ENCODE results near the gene CTDNEP1. TPM values are rescaled to one million over a fixed set of nuclear protein-coding genes. Genes with fewer than 3 reads are reported as not detected.

The CTDNEP1 gene
- total and polyA plus RNA-seq, 2 donors (not counting 3 experiments of a cell fraction or from before 2014, with no cell fraction given) = 130 to 143 TPM

DNA sequence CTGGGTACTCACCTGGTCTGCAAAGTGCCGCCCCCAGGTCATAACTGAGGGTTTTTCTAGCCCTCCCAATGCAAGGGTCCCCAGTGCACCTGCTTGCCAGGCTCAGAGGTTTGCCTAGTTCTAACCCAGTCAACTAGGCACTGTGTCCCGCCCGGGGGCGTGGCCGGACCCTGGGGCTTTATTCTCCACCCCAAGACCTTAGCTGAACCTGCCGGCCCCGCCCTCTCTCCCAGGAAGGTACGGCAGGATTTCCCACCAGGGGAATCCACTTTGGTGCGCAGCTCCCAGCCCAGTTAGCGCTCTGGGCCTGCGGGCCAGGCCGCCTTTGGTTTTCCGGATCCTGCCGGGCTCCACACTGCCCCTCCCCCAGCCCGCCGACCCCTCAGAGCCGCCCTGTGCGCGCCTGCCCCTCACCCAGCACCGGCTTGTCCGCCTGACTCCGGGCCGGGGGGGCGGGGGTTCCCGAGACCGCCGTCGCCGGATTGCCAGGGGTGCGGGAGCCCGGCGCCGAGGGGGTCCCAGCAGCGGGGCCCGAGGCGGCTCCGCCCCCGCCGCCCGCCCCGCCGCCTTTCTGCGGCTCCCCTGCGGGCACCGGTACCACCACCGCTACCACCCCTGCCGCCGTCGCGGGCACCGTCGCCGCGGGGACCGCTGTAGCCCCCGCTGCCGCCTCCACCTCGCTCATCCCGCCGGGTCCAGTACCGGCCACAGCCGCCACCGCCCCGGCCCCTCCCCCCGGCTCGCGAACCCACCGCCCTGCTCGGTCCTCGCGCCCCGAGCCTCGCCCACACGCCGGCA, 42.5 kb upstream of the CTDNEP1 start:
- H3K79me2 ChIP-seq (ENCODE audit: control insufficient read depth, insufficient read depth, low read length) = no peaks in the 10 kb centered on the region
- no peaks in the 10 kb centered on the region for H3K9me3 ChIP-seq (replicated peaks; ENCODE audit: control insufficient read depth, insufficient read depth, low read length)
- ChIA-PET POLR2A (no interaction called here), CTCF (interaction anchor here (1.9 kb wide), 1 partner anchor 12 kb away, joined by 4 read pairs; the partner anchor contains the start of gene SLC2A4)
- TF ChIP-seq, protein P1, sequence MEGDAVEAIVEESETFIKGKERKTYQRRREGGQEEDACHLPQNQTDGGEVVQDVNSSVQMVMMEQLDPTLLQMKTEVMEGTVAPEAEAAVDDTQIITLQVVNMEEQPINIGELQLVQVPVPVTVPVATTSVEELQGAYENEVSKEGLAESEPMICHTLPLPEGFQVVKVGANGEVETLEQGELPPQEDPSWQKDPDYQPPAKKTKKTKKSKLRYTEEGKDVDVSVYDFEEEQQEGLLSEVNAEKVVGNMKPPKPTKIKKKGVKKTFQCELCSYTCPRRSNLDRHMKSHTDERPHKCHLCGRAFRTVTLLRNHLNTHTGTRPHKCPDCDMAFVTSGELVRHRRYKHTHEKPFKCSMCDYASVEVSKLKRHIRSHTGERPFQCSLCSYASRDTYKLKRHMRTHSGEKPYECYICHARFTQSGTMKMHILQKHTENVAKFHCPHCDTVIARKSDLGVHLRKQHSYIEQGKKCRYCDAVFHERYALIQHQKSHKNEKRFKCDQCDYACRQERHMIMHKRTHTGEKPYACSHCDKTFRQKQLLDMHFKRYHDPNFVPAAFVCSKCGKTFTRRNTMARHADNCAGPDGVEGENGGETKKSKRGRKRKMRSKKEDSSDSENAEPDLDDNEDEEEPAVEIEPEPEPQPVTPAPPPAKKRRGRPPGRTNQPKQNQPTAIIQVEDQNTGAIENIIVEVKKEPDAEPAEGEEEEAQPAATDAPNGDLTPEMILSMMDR (IDR thresholded peaks at IDR 0.05; ENCODE audit: extremely low read depth in 1 of 2, insufficient read depth in 1 of 2, low read depth in 1 of 2, low read length in 2 of 2) = no peak
- TF ChIP-seq EZH2 (IDR thresholded peaks at IDR 0.05; ENCODE audit: borderline replicate concordance, low read depth, low read length, severe bottlenecking) = peak; percentile 76
- peaks cover 8% of the 10 kb centered on the region for H3K4me1 ChIP-seq (ENCODE audit: control insufficient read depth, extremely low read depth, insufficient read depth, low read length)
- no peak overlapping the region for H3K27ac ChIP-seq (ENCODE audit: insufficient read depth, low read depth, low read length)
- no peaks in the 10 kb centered on the region for H4K20me1 ChIP-seq (replicated peaks; ENCODE audit: control insufficient read depth, extremely low read depth, insufficient read depth, low read length)
- H3K4me3 ChIP-seq (replicated peaks in 1 of 3; ENCODE audit: insufficient read depth in 1 of 3, low read depth in 1 of 3, low read length in 3 of 3) = no peak overlapping the region
- DNase-seq (ENCODE audit: low read depth, low spot score) (no peak), FAIRE-seq (no peak)
- H3K4me2 ChIP-seq (ENCODE audit: insufficient read depth, low read length) = no peak overlapping the region
- H2AFZ ChIP-seq (ENCODE audit: low read depth, low read length) = peak overlapping the region; percentile 44
- no peaks in the 10 kb centered on the region for H3K36me3 ChIP-seq (ENCODE audit: control insufficient read depth in 2 of 2, extremely low read depth in 1 of 2, insufficient read depth in 2 of 2, low read length in 2 of 2)
- no peak overlapping the region for H3K9ac ChIP-seq (replicated peaks; ENCODE audit: extremely low read depth, insufficient read depth, low read length)
- BruUV-seq (replicated peaks) = no TSS peak
- intact Hi-C loops (cut with micrococcal nuclease) (no loop called here), dilution Hi-C loops (cut with MboI; ENCODE audit: extremely low pct_ligation_motif_present, low sequenced_read_pairs) (no loop called here)
- H3K9me1 ChIP-seq (replicated peaks; ENCODE audit: control insufficient read depth, extremely low read depth, insufficient read depth, low read length) = no peaks in the 10 kb centered on the region
- H3K27me3 ChIP-seq (ENCODE audit: control insufficient read depth in 2 of 2, insufficient read depth in 2 of 2, low read length in 2 of 2) = peaks cover 16 to 28% of the 10 kb centered on the region in 2 experiments

DNA sequence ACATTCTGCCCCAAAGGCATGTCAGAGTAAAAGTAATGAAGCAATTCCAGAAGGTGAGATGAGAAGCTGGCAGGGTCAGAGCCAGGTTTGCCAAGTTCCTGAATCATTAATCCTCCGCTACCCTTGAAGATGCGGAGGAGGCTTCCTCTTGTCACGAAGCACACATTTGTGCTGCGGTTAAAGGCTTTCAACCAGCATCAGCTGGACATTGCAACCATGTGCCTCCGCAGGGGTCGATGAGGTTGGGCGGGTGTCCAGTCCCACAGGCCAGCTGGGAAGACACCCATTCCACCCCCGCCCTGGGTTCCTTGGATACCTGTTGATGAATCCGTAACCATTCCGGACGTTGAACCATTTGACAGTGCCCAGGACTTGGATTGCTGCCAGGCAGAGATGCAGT, 41.6 kb upstream of the CTDNEP1 start:
- H3K4me2 ChIP-seq (ENCODE audit: insufficient read depth, low read length) = no peak overlapping the region
- H4K20me1 ChIP-seq (replicated peaks; ENCODE audit: control insufficient read depth, extremely low read depth, insufficient read depth, low read length) = no peaks in the 10 kb centered on the region
- no peak overlapping the region for H3K9ac ChIP-seq (replicated peaks; ENCODE audit: extremely low read depth, insufficient read depth, low read length)
- H3K27ac ChIP-seq (ENCODE audit: insufficient read depth, low read depth, low read length) = no peak overlapping the region
- H3K79me2 ChIP-seq (ENCODE audit: control insufficient read depth, insufficient read depth, low read length) = no peaks in the 10 kb centered on the region
- H3K4me3 ChIP-seq (replicated peaks in 1 of 3; ENCODE audit: insufficient read depth in 1 of 3, low read depth in 1 of 3, low read length in 3 of 3) = no peak overlapping the region
- H3K9me1 ChIP-seq (replicated peaks; ENCODE audit: control insufficient read depth, extremely low read depth, insufficient read depth, low read length) = no peaks in the 10 kb centered on the region
- POLR2A ChIA-PET = no interaction called here
- no peaks in the 10 kb centered on the region for H3K36me3 ChIP-seq (ENCODE audit: control insufficient read depth in 2 of 2, extremely low read depth in 1 of 2, insufficient read depth in 2 of 2, low read length in 2 of 2)
- no peak for DNase-seq (ENCODE audit: low read depth, low spot score)
- TF ChIP-seq MYC (IDR thresholded peaks at IDR 0.05; ENCODE audit: low read depth, low read length) = no peak
- TF ChIP-seq, protein P1 (IDR thresholded peaks at IDR 0.05; ENCODE audit: extremely low read depth in 1 of 2, insufficient read depth in 1 of 2, low read depth in 1 of 2, low read length in 2 of 2) = no peak
- TF ChIP-seq FOS (IDR thresholded peaks at IDR 0.05; ENCODE audit: borderline replicate concordance, insufficient read depth, low read length) = no peak
- TF ChIP-seq JUN (IDR thresholded peaks at IDR 0.05; ENCODE audit: borderline replicate concordance, insufficient read depth, insufficient read length, low read depth) = no peak
- no peak for TF ChIP-seq EZH2 (IDR thresholded peaks at IDR 0.05; ENCODE audit: borderline replicate concordance, low read depth, low read length, severe bottlenecking)
- TF ChIP-seq POLR2A (IDR thresholded peaks at IDR 0.05; ENCODE audit: low read depth, low read length) = no peak
- TF ChIP-seq POLR2AphosphoS5 (IDR thresholded peaks at IDR 0.05; ENCODE audit: insufficient read depth, low read depth, low read length) = no peak
- TF ChIP-seq, protein P2, sequence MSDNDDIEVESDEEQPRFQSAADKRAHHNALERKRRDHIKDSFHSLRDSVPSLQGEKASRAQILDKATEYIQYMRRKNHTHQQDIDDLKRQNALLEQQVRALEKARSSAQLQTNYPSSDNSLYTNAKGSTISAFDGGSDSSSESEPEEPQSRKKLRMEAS (IDR thresholded peaks at IDR 0.05; ENCODE audit: insufficient read depth, insufficient read length) = no peak
- TF ChIP-seq GATA2 (IDR thresholded peaks at IDR 0.05; ENCODE audit: insufficient read depth, insufficient read length, low read depth, low read length) = no peak
- intact Hi-C loops (cut with micrococcal nuclease) = no loop called here
- no peak overlapping the region for H2AFZ ChIP-seq (ENCODE audit: low read depth, low read length)
- H3K9me3 ChIP-seq (replicated peaks; ENCODE audit: control insufficient read depth, insufficient read depth, low read length) = no peaks in the 10 kb centered on the region
- H3K4me1 ChIP-seq (ENCODE audit: control insufficient read depth, extremely low read depth, insufficient read depth, low read length) = peaks cover 8% of the 10 kb centered on the region
- H3K27me3 ChIP-seq (ENCODE audit: control insufficient read depth in 2 of 2, insufficient read depth in 2 of 2, low read length in 2 of 2) = peaks cover 20 to 31% of the 10 kb centered on the region in 2 experiments
- dilution Hi-C loops (cut with MboI; ENCODE audit: extremely low pct_ligation_motif_present, low sequenced_read_pairs) = no loop called here
- no TSS peak for BruUV-seq (replicated peaks)
- FAIRE-seq = no peak
- CTCF ChIA-PET = interaction anchor here (1.2 to 1.9 kb wide), 2 partner anchors 12 to 73 kb away, joined by 4 read pairs; partner anchors contain the start of gene SLC2A4

Measured in endothelial cell of umbilical vein (primary cell).